HG03175 (cell line): Measurements from ENCODE around the gene EIF1.
"Not testable (repeated sequence)": the region's sequence is repeated elsewhere in the genome, so short reads cannot be mapped to it uniquely, and the experiment has no call there.

ENCODE experiments used
- ATAC-seq: cut with Tn5 transposase; IDR thresholded peaks from one replicate; pipeline ENCODE4 v1.9.1; 2021; ENCODE audit warnings: mild to moderate bottlenecking, moderate library complexity; ENCODE audit not compliant: unreplicated experiment

The EIF1 gene

GRCh38 chr17:41655611-41656111 lies 33.0 kb upstream of the EIF1 start:
- no peak for ATAC-seq

- ATAC-seq = no peak
These were observed 32.2 kb upstream of the EIF1 start for GRCh38 chr17:41656249-41657023.

- ATAC-seq = no peak
These were observed 31.4 kb upstream of the EIF1 start for GRCh38 chr17:41657176-41657754.

- no peak for ATAC-seq
These were observed 30.7 kb upstream of the EIF1 start for GRCh38 chr17:41657936-41658335.

- ATAC-seq = no peak
These were observed 29.8 kb upstream of the EIF1 start for GRCh38 chr17:41658846-41659245.

- ATAC-seq = no peak
These were observed 29.1 kb upstream of the EIF1 start for GRCh38 chr17:41659427-41660212.

GRCh38 chr17:41660221-41660711 lies 28.4 kb upstream of the EIF1 start:
- no peak for ATAC-seq

GRCh38 chr17:41663451-41664171 lies 25.1 kb upstream of the EIF1 start:
- ATAC-seq = no peak

GRCh38 chr17:41664172-41664457 lies 24.6 kb upstream of the EIF1 start:
- no peak for ATAC-seq

- no peak for ATAC-seq
These were observed 23.8 kb upstream of the EIF1 start for GRCh38 chr17:41664587-41665565.

GRCh38 chr17:41665566-41666236 lies 23.0 kb upstream of the EIF1 start:
- ATAC-seq = peak; percentile 71

GRCh38 chr17:41666237-41666641 lies 22.4 kb upstream of the EIF1 start:
- ATAC-seq = peak; percentile 41

- ATAC-seq = peak; percentile 47
These were observed 21.9 kb upstream of the EIF1 start for GRCh38 chr17:41666708-41667279.

GRCh38 chr17:41667280-41668041 lies 21.2 kb upstream of the EIF1 start:
- ATAC-seq = no peak

- ATAC-seq = no peak
These were observed 16.5 kb upstream of the EIF1 start for GRCh38 chr17:41672153-41672552.

- ATAC-seq = not testable (repeated sequence)
These were observed 13.3 kb upstream of the EIF1 start for GRCh38 chr17:41675157-41676057.

GRCh38 chr17:41676058-41676419 lies 12.6 kb upstream of the EIF1 start:
- no peak for ATAC-seq
